HG02970 (cell line): ENCODE data around the gene BBS9.
A peak's percentile ranks its signal among the peaks of the same experiment; 100 is the strongest.
"Not testable (repeated sequence)": the region's sequence is repeated elsewhere in the genome, so short reads cannot be mapped to it uniquely, and the experiment has no call there.

Experiments
- ATAC-seq: cut with Tn5 transposase; IDR thresholded peaks from one replicate; pipeline ENCODE4 v1.9.1; 2021; ENCODE audit warnings: mild to moderate bottlenecking, moderate library complexity, moderate number of reproducible peaks; ENCODE audit not compliant: unreplicated experiment, low FRiP score

Gene BBS9

DNA sequence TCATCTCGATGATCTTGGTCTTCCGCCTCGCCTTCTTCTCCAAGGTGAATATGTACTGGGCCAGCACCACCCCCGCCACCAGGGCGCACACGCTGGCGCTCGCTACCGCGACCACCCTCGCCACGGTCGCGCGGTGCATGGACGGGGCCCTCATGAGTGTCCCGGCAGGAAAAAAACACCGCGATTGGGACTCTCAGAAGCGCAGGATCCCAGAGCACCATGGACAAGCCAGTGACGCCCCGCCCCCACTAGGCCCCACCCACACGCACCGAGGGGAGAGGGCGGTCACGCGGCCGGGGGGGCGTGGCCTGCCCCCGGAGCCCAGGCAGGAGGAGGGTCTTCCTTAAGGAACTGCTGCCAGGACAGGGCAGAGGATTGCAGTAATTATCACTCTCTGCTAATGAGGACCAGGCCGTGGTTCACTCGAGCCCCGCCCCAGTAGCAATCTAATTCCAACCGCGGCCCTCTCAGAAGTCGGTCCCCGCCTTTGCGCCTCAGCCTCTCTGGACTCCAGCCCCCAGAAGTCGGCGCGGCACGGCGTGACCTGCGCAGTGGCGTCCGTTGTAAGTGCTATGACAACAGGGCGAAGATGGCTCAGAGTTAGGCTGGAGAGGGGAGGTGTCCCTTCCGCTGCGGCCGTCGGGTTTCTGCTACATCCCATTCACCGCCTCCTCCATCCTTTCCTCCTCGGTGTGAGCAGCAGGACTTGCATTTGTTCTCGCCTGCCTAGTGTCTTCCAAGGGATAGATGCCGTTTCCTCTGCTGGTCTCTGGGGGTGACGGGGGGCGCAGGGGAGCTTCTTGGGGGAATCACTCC, at the start of gene BBS9:
BBS9 (plus strand) TSS at position 575 of the 816 bp plus-strand sequence. CDS start 16,689 bp downstream, outside the sequence.
- peak; percentile 100 for ATAC-seq

DNA sequence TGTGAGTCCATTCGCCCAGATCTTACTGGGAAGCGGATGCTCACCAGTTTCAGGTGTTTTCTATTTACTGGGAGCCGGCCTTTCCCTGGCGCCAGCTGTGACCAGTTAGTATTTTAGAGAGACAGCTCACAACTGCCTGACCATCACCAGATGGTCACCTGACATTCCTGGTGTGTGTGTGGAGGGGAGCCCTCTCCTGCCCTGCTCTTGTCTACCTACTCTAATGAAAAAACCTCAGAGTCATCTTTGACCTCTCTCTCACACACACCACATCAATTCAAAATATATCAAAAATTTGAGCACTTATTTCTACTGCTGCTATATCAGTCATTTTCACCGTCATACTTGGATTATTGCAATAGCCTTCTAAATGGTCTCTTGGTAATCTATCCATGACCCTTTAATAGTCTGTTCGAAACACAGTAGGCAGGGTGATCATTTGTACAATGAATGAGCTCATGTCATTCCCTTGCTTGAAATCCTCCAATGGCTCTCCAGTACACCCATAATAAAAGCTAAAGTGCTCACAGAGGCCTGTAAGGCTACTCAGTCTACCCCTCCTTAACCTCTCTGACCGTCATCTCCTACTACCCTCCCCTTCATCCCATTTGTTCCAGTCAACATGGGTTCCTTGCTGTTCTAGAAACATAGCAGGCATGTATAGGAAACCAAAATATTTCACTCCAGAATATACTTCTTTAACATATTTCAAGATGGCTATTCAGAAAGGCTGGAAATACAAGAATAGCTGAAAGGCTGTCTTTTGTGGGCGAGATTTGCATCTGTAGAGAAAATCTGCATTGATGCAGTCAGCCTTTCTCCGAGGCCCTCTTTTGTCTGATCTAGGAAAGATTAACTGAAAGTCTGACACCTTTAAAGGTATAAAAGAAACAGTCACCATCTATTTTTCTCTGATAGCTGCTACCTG, 49.3 kb upstream of the BBS9 start:
- ATAC-seq: no peak

DNA sequence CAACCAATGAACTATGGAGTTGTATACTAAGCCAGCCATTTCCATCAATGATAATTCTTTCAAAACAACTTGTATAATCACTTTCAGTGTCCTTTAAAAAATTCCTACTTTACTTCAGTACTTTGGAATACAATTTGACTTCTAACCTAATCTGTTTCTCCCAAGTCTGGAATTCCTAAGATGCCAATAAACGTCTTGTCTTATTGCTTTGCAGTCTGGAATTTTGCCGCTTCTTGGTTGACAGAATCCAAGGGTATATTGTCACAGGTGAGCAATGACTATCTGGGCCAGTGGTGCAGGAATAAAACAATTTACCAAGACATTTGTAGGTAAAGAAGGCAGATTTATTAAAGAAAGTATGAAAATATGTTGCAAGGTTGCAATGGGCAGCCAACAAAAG, 42.0 kb upstream of the BBS9 start:
- no peak for ATAC-seq

DNA sequence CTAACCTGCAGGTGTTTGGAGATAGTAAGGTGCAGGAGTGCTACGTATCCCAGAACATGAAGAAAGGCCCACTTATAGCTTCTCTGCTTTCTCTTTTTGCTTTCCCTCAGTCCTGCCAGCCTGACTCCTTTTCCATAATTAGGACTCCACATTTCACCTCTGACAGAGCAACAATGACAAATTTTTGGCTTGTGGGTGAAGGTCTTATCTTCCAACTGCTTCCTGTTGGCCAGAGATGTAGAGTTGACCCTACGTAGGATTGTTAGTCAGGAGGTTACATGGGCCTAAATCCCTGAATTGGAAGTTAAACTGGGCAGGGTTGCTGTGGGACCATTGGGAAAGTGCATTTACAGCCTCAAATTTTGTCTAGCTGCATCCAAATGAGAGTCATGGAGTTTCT, 41.5 kb upstream of the BBS9 start:
- no peak for ATAC-seq

DNA sequence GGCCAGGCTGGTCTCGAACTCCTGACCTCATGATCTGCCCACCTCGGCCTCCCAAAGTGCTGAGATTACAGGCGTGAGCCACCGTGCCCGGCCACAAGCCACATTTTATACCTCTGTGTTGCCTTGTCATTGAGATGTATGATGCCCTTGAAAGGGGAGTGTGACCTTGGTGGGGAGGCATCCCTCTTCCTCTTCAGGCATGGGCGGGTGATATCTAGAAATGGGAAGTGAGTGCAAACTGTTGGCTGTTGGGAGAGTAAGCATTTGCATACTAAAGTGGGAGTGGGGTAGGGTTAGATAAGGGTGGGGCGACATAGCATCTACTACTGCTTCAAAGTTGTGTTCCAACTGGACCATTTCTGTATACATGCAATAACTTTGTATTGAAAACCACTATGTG, 40.2 kb upstream of the BBS9 start:
- ATAC-seq: no peak

DNA sequence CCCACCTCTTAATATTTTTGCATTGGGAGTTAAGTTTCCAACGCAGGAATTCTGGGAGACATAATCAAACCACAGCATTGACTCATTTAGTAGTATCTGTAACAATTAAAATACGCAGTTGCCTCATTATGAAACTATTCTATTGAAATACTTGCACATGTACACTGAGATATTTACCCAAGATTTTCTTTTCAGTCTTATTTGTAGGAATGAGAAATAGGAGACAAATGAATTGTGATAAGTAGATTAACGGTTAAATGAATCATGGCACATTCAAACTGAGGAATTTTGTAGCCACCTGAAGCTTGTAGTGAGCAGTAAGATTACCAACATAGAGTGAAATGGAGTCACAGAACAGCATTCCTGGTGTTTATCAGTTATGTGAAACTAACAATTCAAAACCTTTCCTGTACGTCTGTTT, 38.2 kb upstream of the BBS9 start:
- no peak for ATAC-seq

DNA sequence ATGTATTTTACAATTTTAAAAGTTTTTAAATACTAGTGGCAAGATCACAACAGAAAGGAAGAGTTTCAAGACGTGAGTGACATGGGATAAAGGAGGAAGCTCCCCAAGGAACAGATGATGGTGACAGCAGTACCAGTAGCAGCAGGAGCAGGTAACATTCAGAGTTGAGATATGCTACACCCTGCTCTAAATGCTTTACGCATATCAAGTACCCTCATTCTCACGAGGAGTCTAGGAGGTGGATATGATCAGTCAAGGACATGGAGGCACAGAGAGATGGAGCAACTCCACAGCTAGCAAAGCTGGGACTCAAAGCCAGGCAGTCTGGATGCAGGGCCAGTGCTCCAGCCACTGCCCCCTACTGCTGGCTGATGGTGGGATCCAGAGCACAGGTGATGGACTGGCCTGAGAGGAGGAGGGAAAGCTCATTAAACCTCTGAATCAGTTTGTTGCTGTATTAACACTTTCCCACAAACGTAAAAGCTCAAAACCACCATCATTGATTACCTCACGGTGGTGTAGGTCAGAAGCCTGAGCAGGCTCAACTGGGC, 37.6 kb upstream of the BBS9 start:
- ATAC-seq: no peak

DNA sequence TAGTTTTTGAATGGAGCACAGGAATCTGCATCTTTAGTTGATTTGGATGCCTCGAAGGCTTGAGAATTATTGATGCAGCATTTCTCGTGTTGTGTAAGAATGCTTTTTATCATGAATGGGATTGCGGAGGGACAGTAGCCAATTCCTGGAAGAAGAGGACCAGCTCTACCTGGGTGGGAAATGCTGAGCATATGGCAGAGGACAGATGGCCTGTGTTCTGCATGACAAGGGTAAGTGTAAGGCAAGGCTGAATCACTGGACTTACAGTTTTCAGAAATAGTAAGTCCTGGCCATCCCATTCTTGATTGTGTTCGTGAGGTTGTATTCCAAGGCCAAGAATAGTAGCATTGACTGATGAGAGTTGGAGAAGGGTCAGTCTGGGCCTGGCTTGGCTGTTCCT, 36.1 kb upstream of the BBS9 start:
- no peak for ATAC-seq

DNA sequence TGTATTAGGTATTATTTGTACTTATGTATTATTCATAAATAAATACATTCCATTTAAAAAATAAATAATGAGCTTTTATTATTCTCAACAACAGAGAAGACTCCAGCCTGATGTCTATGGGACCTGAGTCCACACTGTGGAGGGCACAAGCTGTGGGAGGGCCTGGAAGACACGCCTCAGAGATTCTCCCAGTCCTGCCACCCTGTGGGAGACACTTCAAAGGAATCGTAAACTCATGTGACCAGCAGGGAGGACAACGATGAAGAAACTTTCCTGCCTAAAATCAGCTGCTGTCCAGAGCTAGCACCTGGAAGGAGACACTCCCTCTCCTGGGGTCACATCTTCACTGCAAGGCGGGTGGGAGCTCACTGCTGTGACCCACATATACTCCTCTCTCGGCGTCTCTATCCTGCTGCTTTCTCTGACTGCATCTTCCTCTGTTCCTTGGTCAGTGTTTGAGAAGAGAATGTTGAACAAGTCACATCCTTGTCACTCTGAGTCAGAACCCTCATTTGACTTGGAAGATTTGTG, 34.6 kb upstream of the BBS9 start:
- ATAC-seq: not testable (repeated sequence)

DNA sequence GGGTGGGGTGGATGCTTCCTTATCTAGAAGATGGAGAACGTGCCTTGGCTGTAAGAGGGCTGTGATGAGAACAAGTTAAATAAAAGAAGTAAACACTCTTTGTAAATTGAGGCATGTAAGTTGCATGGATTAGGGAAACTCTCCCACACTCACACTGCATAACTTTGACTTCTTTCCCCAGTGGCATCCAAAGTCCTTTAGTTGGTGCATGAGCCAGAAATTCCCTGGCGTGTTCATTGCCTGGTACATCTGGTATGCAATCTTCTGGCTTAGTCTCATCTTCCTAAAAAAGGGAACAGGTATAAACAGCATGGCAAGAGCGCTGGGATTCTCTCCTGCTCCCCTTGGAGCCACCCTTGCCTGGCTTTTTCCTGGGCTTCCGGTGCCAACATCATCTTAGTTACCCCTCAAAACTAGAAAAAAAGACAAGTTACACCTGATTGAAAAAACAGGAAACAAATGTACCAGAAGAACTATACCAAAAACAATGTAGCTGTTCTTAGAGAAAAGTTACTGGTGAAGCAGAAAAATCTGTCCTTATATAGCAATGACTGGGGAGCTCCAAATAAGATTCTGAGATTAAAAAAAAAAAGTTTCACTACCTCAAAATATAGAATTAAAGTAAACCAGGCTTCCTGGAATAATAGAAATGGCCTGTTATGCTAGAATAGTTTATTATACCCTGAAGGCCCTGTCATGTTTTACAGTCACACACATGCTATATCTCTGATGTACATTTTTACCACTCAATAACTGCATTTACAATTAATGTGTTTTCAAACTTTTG, 30.0 kb upstream of the BBS9 start:
- no peak for ATAC-seq

DNA sequence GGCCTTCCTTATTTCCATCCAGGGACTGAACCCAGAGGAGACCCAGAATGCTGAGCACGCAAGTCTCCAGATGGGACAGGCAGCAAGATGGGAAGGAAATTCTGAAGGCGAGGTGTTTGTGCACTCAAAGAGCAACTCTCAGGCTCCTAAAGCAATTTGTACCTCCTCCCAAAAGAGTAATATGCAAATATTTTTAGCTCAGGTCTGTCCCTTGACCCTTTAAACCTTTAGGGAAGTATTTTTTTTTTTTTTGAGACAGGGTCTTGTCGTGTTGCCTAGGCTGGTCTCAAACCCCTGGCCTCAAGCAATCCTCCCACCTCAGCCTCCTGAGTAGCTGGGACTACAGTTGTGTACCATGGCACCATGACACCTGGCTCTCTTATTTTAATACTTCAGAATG, 28.6 kb upstream of the BBS9 start:
- no peak for ATAC-seq

DNA sequence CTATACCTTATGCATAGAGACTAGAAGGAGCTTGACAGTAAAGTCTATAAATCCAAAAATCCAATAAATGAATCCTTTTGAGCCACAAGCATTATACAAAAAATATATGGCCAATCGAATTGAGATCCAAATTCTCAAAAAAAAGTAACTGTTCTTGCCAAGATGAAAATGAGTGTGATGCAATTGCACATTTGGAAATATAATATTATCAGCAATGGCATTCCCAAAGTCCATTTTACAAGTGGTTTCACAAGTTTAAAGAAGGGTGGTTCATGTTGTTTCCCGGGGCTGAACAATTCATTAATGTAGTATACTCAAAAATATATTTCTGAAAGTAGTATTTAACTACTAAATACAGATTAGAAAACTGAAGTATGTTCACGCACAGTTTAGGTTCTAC, 27.5 kb upstream of the BBS9 start:
- no peak for ATAC-seq

DNA sequence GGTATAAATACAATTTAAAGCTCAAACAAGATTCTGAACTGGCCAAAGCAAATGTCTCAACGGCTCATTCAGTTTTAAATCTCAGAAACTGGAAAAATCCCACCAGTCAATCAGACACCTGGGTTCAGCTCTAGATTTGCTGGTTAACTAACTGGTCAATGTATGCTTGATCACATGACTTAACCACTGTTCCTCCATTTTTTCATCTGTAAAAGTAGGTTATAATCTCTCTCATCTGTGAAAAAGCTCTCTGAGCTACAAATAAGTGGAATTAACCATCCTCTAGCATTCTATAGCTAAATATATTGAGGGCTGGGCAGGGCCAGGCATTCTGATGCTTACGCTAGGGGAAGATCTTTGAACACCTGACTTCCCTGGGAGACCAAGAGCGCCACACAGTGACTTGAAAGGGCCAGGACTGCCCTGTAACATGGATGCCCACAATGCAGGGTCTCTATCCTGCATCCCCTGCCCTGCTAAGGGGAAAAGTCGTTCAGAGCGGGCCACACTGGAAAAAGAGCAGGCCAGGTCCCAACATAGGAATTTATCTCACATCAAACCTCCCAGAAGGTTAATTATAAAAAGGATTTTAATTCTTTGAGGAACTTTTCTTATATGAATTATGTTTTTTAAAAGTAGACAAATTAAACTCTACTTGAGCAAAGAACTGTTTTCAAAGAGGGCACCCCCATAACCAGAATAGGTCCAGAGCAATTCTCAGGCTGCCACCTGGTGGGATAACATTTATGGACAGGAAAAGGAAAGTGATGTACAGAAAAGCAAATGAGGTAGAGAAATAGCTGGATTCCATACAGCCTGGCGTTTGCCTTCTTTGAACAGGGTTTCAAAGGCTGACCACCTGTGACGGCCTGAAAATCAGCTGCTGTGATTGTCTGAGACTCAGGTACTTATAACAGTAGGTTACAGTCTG, 22.0 kb upstream of the BBS9 start:
- ATAC-seq: no peak

DNA sequence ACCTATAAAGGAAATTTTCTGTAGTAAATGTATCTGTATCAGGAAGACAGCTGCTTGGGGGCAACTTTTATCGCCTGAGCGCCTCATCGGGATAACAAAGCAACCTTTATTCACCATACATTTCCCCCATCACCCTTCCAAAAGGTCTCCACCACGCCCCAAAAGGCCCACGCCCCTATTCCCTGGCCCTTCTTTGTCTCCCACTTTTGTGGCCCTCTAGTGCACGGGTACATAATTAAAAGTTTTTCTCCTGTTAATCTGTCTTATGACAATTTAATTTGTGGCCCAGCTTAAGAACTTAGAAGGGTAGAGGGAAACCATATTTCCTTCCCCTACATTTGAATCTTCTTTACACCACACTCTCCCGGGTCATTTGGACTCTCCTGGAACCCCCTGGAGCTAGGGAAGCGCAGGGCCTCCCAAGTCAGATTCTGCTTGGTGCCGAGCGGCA, 20.8 kb upstream of the BBS9 start:
- ATAC-seq: peak; percentile 20

DNA sequence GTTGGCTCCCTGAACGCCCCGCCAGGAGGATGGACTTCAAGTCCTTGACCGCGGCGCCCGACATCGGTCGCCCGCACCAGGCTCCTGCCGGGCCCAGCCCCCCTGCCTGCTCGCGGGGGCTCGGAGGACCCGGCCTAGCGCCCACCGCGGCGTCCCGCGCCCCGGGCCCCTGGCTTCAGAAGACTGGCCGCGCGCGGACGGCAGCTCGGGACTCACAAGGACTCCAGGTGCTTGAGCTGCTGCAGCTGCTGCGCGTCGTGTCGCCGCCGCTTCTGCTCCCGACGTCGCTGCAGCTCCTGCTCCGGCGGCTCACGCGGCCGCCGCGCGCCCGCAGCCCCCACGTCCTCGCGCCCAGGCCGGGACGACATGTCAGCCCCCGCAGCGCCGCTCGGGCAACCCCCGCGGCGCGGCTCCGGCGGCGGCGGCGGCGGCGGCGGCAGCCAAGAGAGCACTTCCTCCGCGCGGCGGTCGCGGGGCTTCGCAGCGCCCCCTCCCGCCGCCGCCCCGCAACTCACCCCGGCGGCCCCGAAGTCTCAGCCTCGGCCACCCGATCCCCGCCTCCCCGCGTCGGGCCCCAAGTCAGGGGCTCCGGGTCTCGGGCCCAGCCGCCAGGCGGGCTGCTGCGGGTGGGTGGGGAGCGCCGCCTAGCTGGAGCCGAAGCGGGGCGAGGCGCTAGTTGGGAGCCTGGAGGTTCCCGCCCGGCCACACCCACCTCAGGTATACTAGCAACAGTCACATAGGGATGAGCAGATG, 20.2 kb upstream of the BBS9 start, which contains the start of gene RP9:
RP9 (minus strand) TSS at position 400 of the 753 bp plus-strand sequence; CDS start at position 368, 32 bp downstream.
- peak; percentile 87 for ATAC-seq

DNA sequence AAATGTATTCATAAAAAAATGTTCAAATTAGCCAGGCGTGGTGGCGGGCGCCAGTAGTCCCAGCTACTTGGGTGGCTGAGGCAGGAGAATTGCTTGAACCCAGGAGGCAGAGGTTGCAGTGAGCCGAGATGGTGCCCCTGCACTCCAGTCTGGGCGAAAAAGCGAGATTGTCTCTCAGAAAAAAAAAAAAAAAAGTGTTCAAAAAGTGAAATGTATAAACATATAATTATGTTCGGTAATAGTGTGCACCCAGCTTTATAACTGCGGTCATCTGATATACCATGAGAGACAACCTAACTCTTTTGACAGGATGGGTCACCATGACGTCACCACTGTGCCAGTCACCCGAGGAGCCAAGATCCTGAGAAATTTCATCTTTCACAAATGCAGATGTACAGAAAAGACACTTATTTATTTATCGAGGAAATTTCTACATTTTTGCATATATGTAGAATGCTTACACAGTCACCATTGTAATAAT, 19.6 kb upstream of the BBS9 start:
- no peak for ATAC-seq

DNA sequence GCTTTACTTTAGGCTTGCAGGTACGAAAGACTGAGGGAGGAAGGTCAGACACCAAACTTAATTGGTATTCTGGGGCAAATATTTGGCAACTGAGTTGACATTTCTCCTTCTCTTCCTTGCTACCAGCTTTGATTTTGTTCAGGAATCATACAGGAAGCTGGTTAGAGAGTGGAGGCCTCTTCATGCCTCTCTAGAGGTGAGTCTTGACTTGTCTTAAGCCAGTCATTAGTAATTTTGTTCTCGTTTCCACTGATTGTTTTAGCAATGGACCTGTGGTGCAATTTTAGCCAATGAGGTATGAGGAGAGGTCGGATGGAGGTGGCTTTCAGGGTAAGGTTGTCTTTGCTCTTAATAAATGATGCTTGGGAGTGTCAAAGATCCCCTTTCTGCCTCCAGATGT, 17.8 kb upstream of the BBS9 start:
- no peak for ATAC-seq

DNA sequence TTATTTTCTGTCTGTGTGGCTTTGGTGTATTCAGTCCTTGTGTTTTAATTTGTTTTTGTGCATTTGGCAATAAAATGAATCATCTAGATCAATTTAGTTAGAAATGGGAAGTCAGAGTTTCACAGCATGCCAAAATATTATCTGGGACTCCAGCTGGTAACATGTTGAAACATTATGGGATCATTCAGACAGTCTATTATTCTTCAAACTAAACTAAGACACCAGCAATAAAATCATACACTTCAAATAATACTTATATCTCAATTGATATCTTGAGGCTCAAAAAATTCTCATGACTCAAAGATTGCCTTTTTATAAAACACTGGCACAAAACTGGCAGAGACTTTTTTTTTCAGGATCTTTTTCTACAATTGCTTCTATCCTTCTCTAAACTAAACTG, 14.4 kb upstream of the BBS9 start:
- ATAC-seq: no peak
